ENCODE results near the gene BEAN1. TPM values are rescaled to one million over a fixed set of nuclear protein-coding genes. Genes with fewer than 3 reads are reported as not detected.

BEAN1 gene
- total RNA-seq, 1 experiment from 2014 or later: not detected

DNA sequence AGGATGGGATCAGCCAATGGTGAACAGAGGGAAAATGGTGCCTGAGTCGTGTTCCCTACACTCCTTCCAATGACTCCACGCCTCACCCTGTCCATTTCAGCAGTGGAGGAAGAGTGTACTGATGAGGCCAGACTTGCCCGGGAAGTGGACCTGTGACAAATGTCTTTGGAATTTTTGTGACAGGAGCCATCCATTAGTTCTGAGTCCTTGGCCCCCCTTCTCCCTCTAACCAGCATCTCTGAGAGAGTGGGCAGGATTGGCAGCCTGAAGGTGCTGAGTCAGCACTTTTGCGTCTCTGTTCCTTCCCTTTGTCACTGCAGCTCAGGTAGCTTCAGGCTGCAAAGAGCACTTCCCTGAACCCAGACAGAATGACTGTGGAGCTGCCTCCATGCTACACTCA, 30.8 kb downstream of the BEAN1 start:
- Histone ChIP-seq H3K27ac (ENCODE audit: low read length) (no peak overlapping the region), H3K4me3 (ENCODE audit: low read depth in 2 of 2, low read length in 2 of 2) (no peak overlapping the region), H3K36me3 (ENCODE audit: control insufficient read depth, insufficient read depth, low read length) (no peaks in the 10 kb centered on the region), H3K27me3 (ENCODE audit: control insufficient read depth, insufficient read depth, low read length) (no peaks in the 10 kb centered on the region; the same call in 1 of the 2 replicates), H3K9me3 (ENCODE audit: control insufficient read depth, insufficient read depth, low read depth, low read length) (no peaks in the 10 kb centered on the region), H3K4me1 (ENCODE audit: control insufficient read depth, insufficient read depth, low read length) (no peaks in the 10 kb centered on the region)
- in situ Hi-C loops (cut with HindIII; ENCODE audit: low pct_unique_long_range_greater_than_20kb, low sequenced_read_pairs) (no loop called here), intact Hi-C loops (cut with micrococcal nuclease; ENCODE audit: unreplicated experiment) (no loop called here)
- DNase-seq (ENCODE audit: low read depth, low spot score) (no peak), ATAC-seq (no peak)
- TF ChIP-seq CTCF (IDR thresholded peaks at IDR 0.05) (no peak), TCF7L2 (IDR thresholded peaks at IDR 0.05; ENCODE audit: low read depth, low read length) (no peak), SIN3A (IDR thresholded peaks at IDR 0.05; ENCODE audit: borderline replicate concordance, insufficient read depth, low read depth, low read length) (no peak), POLR2AphosphoS5 (IDR thresholded peaks at IDR 0.05; ENCODE audit: low read depth, low read length) (no peak)
- TF ChIP-seq, protein P1, sequence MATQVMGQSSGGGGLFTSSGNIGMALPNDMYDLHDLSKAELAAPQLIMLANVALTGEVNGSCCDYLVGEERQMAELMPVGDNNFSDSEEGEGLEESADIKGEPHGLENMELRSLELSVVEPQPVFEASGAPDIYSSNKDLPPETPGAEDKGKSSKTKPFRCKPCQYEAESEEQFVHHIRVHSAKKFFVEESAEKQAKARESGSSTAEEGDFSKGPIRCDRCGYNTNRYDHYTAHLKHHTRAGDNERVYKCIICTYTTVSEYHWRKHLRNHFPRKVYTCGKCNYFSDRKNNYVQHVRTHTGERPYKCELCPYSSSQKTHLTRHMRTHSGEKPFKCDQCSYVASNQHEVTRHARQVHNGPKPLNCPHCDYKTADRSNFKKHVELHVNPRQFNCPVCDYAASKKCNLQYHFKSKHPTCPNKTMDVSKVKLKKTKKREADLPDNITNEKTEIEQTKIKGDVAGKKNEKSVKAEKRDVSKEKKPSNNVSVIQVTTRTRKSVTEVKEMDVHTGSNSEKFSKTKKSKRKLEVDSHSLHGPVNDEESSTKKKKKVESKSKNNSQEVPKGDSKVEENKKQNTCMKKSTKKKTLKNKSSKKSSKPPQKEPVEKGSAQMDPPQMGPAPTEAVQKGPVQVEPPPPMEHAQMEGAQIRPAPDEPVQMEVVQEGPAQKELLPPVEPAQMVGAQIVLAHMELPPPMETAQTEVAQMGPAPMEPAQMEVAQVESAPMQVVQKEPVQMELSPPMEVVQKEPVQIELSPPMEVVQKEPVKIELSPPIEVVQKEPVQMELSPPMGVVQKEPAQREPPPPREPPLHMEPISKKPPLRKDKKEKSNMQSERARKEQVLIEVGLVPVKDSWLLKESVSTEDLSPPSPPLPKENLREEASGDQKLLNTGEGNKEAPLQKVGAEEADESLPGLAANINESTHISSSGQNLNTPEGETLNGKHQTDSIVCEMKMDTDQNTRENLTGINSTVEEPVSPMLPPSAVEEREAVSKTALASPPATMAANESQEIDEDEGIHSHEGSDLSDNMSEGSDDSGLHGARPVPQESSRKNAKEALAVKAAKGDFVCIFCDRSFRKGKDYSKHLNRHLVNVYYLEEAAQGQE (IDR thresholded peaks at IDR 0.05; ENCODE audit: insufficient read depth in 1 of 2, low read depth in 2 of 2, low read length in 1 of 2): no peak
- ChIA-PET POLR2A (no interaction called here), CTCF (no interaction called here)
- BruUV-seq (replicated peaks): no TSS peak

DNA sequence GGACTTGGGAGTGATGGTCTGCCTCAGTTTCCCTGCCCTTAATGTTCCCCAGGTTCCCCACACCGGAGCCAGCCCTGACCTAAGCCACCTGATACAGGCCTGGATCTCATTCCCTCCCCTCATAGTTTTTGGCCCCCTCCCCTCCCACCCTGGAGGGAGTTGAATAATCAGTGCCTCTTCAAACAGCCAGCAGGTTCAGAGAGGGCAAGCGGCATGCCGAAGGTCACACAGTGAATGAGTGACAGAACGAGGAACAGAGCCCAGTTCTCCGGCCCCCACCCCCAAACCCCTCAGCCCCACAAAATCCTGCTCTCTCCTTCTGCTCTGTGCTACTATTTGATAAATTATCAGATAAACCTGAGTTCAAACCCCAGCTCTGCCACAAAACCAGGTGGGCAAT, 31.2 kb downstream of the BEAN1 start:
- ChIA-PET CTCF (no interaction called here), POLR2A (no interaction called here)
- Histone ChIP-seq H3K4me1 (ENCODE audit: control insufficient read depth, insufficient read depth, low read length) (no peaks in the 10 kb centered on the region), H3K27me3 (ENCODE audit: control insufficient read depth, insufficient read depth, low read length) (peaks cover 4% of the 10 kb centered on the region), H3K9me3 (ENCODE audit: control insufficient read depth, insufficient read depth, low read depth, low read length) (no peaks in the 10 kb centered on the region), H3K36me3 (ENCODE audit: control insufficient read depth, insufficient read depth, low read length) (no peaks in the 10 kb centered on the region), H3K4me3 (ENCODE audit: low read depth in 2 of 2, low read length in 2 of 2) (no peak overlapping the region), H3K27ac (ENCODE audit: low read length) (no peak overlapping the region)
- in situ Hi-C loops (cut with HindIII; ENCODE audit: low pct_unique_long_range_greater_than_20kb, low sequenced_read_pairs): no loop called here
- ATAC-seq (no peak), DNase-seq (ENCODE audit: low read depth, low spot score) (no peak)
- intact Hi-C loops (cut with micrococcal nuclease; ENCODE audit: unreplicated experiment): no loop called here
- no TSS peak for BruUV-seq (replicated peaks)
- TF ChIP-seq TCF7L2 (IDR thresholded peaks at IDR 0.05; ENCODE audit: low read depth, low read length) (no peak), CTCF (IDR thresholded peaks at IDR 0.05) (no peak), SIN3A (IDR thresholded peaks at IDR 0.05; ENCODE audit: borderline replicate concordance, insufficient read depth, low read depth, low read length) (no peak), POLR2AphosphoS5 (IDR thresholded peaks at IDR 0.05; ENCODE audit: low read depth, low read length) (no peak)
- TF ChIP-seq, protein P1 (IDR thresholded peaks at IDR 0.05; ENCODE audit: insufficient read depth in 1 of 2, low read depth in 2 of 2, low read length in 1 of 2): no peak

Measured in Panc1 (cell line).